ENCODE results near the gene PDE3A.

GRCh38 chr12:20627001-20627588, 258.8 kb downstream of the PDE3A start:
- no peak for TF ChIP-seq CTCF (IDR thresholded peaks at IDR 0.05; ENCODE audit: low read length)
- no peak for TF ChIP-seq EZH2 (optimal IDR thresholded peaks at IDR 0.05; ENCODE audit: low read depth, low read length)
